CMK (cell line): ENCODE data around the gene TGFBR2.

Source experiments
- DNase-seq: peaks from one replicate; pipeline ENCODE4 v3.0.0-alpha.2; 2010; ENCODE audit warnings: low read depth

Gene TGFBR2

DNA sequence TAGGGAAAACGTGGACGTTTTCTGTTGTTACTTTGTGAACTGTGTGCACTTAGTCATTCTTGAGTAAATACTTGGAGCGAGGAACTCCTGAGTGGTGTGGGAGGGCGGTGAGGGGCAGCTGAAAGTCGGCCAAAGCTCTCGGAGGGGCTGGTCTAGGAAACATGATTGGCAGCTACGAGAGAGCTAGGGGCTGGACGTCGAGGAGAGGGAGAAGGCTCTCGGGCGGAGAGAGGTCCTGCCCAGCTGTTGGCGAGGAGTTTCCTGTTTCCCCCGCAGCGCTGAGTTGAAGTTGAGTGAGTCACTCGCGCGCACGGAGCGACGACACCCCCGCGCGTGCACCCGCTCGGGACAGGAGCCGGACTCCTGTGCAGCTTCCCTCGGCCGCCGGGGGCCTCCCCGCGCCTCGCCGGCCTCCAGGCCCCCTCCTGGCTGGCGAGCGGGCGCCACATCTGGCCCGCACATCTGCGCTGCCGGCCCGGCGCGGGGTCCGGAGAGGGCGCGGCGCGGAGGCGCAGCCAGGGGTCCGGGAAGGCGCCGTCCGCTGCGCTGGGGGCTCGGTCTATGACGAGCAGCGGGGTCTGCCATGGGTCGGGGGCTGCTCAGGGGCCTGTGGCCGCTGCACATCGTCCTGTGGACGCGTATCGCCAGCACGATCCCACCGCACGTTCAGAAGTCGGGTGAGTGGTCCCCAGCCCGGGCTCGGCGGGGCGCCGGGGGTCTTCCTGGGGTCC is at the start of gene TGFBR2:
TSS of gene TGFBR2 (plus strand) at position 301 of the 731 bp plus-strand sequence. CDS start at position 584, 283 bp downstream.
- DNase-seq: peak; percentile 72

GRCh38 chr3:30557746-30558303 is 48.6 kb upstream of the TGFBR2 start:
- DNase-seq: no peak

- no peak for DNase-seq
These were observed 42.4 kb upstream of the TGFBR2 start for GRCh38 chr3:30563956-30564355.

DNA sequence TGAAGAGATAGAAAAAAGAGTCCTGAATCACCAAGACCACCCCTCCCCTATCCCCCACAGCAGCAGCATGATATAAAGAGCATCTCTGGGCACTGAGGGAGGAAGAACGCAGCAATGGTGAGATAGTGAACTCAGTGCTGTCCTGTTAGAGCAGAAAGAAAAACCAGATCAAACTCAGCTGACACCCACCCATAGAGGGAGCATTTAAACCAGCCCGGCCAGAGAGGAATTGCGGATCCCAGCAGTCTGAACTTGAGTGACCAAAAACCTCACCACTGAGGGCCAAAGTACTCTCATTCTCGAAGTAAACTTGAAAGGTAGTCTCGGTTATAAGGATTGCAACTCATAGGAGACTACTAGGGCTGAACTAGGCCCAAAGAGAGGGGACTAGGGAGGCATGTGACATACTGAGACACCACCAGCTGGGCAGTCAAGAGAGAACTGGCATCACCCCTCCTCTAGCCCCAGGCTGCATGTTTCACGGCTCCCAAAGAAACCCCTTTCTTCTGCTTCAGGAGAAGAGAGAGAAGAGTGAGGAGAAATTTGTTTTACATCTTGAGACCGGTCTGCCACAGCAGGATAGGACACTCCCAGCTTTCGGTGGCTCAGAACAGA is 39.2 kb upstream of the TGFBR2 start:
- DNase-seq: no peak

DNA sequence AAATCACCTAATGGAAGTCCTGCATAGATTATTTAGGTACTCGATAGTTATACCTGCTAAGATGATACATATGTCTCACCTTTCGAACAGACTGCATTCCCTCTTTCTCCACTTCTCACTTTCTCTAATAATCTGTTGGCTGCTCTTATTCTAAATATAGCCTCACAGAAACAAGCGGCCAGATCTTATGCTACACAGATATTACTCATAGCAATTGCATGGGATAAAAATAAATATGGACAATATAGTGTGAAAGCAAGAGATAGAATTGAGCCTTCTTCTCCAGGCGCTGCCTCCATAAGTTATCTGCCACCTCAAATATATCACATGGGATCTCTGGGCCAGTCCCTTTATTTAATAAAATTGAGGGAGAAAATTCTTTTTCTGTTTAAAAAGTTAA is 29.5 kb upstream of the TGFBR2 start:
- DNase-seq: no peak

DNA sequence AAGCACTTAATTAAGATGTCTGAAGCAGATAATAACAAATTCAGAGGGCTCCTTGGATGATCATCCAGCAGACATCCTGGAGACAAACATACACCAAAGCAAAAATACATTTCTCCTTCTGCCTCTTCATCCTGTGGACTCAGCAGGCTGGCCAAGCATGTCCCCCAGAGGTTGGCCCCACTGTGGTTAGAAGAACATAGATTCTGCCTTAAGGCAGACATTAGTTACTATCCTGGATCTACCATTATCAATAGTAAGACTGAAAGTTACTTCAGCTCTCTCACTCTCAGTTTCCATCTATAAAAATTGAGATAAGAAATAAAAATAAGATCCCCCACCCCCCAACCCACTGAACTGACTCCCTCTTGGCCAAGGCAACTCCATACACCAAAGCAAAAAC is 28.6 kb upstream of the TGFBR2 start:
- no peak for DNase-seq

DNA sequence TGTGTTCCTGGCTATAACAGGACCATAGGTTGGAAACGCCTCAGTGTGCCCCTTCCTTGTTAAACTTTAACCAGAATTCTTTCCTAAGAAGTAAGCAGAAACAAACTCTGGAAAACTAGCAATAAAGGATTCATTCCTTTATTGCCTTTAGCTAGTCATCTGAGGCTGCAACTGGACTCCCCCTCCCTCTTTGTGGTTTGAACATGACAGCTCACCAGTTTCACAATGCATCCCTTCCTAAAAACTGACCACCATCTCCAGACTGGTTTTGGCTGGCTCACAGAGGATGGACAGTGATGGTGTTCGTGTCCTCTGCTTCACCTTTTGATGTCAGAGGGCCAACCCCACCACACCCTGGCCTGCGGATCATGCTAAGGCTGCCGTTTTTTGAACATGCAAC is 27.9 kb upstream of the TGFBR2 start:
- DNase-seq: no peak

DNA sequence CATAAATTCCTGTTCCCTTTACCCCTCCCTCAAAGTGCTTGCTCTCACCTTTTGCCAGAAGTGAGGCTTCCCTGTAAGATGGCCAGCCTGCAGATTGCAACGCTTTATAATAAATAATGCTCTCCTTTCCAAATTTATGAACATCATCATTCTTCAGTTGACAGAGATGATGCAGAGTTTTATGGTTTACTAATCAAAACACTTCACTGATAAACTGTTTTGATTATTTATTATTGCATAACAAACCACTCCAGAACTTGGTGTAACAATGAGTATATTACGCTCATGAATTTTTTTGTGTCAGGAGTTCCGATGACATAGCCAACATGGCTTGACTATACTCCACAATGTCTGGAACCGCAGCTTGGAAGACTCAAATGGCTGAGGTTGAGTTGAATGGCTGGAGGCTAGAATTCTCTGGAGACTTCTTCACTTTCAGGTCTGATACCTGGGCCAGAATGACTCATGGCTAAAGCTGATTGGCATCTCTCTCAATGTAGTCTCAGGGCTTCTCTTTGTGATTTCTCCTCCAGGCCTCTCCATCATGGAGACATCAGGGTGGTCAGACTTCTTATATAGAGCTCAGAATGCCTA is 27.3 kb upstream of the TGFBR2 start:
- DNase-seq: no peak

DNA sequence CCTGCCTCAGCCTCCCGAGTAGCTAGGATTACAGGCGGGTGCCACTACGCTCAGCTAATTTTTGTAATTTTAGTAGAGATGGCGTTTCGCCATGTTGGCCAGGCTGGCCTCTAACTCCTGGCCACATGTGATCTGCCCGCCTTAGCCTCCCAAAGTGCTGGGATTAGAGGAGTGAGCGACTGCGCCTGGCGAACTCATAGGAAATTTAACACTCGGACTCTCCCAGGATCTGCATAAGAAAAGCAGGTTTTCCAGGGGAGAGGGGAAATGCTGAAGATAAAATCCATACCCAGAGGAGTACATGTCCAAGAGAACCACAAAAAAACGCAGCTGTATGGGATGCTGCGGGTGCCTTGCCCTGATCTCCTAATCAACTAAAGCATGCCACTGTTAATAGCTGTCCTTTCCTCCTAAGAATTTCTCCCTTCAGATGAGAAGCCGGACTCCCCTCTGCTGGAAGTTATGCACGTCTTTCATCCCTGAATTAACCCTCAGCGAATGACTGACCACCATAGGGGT is 25.3 kb upstream of the TGFBR2 start:
- no peak for DNase-seq

GRCh38 chr3:30581982-30582381 is 24.4 kb upstream of the TGFBR2 start:
- DNase-seq: no peak

DNA sequence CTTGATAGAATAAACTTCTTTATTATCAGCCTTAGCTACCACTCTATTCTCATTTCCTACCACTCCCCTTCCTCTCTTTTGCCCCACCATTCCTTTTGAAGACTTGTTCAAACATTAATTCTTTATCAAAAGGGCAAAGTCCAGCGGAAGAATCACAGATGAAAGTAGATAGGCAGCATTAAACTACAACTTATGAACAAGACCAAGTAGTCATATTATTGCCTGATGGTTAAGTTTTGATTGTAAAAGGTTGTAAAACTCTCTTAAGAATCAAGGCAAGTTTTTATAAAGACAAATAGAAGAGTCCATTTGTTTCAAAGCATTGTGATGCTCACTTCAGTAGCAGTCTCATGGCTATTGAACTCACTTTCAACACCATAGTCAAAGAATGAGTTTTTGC is 22.4 kb upstream of the TGFBR2 start:
- no peak for DNase-seq

DNA sequence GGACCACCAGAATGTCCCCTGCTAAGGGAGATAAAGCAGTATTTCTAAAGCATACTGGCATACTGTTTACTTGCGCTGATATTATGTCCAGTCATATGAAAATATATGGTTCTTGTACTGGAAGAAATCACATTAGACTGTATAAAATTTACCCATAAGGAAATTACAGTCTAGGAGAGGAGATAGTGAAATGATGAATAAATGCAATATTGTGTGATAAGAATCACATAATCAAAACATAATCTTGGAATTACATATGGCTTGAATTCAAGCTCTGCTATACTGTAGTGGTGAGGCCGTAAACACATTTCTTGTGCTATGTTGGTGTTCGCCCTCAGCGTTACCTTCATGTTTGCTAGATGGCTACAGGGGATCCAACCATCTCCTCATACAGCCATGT is 20.7 kb upstream of the TGFBR2 start:
- DNase-seq: no peak

DNA sequence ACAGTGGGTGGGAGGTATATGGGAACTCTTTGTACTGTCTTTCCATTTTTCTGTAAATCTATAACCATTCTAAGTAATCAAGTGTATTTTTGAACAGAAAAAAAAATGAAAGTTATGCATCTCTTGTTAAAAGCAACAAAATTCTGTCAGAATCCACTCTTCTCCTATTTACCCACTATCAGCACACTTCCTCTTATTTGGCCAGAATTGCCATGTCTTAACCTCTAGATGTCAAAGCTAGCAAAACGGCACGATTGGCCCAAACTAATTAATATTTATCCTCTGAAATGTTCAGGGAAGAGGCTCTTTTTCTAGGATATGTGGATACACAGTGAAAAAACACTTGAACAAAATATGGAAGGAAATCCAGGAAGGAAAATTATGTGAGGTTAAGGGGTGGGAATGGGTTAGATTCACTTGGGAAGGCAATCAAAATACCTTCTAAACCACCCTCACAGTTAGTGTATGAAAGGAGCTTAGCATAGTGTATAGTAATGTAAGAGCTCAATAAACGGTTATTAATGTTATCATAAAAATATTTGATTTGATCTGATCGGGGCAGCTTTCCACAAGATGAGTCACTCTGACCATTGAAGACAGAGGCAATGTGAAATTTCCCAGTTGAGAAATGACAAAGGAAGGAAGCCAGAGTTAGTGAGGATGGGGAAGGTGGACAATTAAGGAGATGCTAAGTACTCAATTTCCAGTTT is 20.1 kb upstream of the TGFBR2 start:
- DNase-seq: no peak

- DNase-seq: no peak
These were observed 19.5 kb upstream of the TGFBR2 start for GRCh38 chr3:30586806-30587486.

DNA sequence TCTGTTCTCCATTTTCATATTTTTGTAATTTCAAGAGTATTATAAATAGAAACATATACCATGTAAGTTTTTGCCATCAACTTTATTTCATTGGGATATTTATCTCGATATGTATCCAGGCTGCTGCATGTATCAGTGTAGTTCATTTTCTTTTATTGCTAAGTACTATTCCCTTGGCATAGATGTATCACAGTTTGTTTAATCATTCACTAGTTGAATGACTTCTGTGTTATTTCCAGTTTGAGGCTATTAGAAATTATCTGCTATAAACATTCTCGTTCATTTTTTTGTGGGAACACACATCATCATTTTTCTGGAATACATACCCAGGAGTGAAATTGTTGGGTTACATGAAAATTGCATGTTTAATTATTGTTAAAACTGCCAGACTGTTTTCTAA is 18.5 kb upstream of the TGFBR2 start:
- DNase-seq: no peak

DNA sequence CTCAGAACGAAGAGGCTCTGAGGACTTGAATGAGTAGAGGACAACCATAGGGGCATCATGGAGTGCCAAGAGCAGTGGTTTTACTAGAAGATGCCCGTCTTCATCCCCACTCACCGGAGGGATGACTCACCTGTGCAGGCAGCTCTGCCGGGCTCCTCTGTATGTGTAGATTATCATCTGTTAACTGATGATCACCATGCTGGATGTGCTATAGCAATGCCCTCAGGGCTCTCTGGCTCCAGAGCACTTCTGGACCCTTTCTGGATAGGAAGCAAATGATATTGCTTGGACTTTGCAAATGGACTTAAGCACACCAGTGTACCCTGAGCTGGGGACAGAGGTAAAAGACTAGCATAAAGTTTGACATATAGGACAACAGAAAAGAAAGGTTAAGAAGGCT is 10.2 kb upstream of the TGFBR2 start:
- DNase-seq: no peak

DNA sequence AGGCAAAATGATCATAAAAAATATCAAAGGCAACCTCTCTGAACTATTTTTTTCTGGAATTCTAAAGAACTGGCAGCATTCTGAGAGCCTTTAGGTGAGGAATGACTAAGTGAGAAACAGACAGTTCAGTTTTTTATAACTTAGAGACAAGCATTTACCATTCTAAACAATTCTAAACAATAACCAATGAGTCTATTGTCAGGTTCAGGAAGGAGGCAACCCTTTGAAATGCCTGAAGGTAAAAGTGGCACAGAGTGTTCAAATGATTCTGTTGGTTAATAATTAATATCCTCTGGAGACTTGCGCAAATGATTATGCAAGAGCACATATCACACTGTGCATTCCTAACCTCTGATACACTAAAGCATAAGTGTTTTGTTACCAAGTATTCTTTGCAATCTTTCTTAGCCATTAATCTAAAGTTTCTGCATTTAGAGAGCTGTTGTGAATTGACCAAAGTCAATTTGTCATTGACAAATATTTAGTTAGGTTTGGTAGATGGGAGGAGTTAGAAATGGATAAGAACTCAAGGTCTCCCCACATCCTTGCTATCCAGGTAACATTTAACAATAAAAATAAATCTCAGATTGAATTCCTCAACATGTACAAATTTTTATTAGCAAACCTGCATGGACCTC is 9.2 kb upstream of the TGFBR2 start:
- DNase-seq: no peak

DNA sequence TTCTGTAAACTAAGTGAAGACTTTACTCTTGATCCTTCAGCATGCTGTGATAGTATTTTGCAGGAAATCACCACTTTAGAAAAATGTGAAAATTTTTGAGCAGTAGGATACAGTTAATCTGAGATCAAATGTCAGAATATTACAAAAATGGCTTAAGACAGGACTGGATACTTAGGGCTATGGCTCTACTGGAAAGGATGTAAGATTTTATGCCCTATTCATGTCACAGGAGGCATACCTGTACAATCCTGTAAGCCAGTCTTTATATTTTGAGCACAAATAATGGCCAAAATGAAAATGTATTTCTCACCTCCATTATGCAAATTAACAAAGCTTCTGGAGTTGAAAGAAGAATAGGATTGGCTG is 8.6 kb upstream of the TGFBR2 start:
- DNase-seq: no peak

DNA sequence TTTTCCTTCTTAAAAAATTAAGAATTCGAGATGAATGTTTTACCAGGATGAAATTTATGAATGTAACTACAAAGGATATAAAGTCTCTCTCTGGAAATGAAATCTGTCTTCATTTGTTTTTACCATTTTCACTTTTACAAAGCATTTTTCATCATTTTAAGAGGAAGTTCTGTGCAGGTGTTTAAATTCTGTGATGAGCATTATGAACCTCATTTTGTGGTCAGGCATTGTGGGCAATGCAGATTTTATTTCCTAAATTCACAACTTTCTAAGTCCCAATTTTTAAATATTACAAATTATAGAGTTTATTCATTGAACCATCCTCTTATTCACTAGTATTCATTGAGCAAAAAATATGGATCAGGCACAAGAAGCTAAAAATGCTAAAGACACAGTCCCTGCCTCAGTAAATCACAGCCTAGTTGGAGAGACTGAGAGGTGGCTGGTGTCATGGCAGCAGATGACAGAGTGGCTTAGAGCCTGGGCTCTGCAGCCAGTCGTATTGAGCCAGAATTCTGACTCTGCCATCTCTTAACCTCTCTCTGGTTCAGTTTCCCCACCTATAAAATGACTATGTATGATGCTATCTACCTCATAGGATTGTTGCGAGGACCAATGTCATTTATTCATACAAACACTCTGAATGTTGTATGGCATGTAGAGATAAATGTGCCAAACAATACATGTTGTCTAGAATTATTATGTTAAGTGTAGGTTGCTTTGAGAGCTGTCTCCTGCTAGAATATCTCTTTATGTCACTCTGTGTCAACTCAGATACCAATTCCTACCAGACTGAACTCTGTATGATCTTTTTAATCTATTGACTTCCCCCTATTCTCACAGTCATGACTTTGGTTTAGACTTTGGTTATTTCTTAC is 7.5 kb upstream of the TGFBR2 start:
- DNase-seq: no peak

DNA sequence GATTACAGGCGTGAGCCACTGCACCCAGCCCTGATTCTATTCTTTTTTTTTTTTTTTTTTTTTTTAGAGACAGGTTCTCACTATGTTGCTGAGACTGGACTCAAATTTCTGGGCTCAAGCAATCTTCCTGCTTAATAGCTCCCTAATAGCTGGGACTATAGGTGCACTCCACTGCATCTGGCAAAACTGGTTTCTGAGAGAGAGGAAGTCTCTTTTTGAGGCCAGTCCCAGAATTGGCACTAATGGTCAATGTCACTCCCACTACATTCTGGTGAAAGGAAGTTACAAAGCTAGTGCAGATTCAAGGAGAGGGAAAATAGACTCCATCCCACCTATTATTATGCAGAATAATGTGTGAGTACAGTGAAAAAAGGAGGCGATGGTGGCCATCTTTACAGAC is 5.8 kb upstream of the TGFBR2 start:
- no peak for DNase-seq
